Activated T-cell treated with anti-CD3 and anti-CD28 coated beads for 4 hours (primary cell): ENCODE data around the gene ADGRA3.

ENCODE experiments used
- DNase-seq: peaks from one replicate; pipeline ENCODE4 v3.0.0-alpha.2; 2020

The ADGRA3 gene

DNA sequence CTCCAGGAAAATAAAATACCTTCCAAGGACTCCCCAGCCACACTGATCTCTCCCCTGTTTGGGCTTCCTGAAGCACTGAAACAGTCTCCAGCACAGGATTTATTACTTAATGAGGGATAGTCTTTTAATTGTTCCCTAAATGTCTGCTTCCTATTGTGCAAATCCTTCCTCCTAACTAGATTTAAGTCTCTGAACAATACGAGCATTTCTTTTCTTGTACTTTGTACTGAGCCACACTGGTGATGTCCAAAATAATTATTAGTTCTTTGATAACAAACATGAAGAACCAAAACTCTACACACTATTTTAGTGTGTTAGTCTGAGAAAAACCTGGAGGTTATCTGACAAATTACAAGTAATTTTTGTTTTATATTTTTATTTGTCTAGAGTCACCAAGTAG lies 5.1 kb downstream of the ADGRA3 start:
- no peak for DNase-seq

DNA sequence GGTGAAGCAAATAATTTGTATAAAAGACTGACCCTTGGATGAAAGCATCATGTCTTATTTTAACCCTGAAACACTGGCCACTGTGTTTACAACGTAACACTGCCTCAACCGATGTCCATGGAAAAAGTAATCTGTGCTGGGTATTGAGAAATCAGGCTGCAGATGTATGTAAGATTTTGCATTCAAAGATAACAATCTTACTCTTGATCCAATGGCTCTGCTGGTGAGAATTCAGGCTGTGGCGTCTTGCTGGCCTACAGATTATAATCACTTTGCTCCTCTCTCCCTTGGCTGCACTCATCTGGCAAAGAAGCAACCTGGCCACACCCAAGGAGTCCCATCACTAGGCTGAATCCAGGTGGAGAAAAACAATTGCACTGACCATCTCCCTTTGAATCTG lies 7.5 kb downstream of the ADGRA3 start:
- no peak for DNase-seq

DNA sequence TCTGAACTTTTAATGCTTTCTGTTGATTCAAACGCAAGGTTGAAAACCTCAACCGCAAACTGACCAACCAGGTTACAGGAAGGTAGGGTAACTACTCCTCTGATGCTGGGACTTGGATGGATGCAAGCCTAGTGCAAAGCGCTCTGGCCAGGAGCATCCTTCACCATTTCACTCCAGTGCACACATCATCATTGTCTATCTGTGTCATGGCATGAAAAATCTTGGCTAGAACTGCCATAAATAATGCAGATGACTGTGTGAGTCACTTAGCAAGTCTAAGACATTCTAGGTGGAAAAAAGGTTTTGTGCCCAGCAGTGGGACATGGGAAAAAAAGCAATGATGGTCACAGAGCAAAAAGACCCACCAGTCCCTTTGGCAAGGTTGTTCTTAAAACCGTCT lies 10.9 kb downstream of the ADGRA3 start:
- DNase-seq = no peak

DNA sequence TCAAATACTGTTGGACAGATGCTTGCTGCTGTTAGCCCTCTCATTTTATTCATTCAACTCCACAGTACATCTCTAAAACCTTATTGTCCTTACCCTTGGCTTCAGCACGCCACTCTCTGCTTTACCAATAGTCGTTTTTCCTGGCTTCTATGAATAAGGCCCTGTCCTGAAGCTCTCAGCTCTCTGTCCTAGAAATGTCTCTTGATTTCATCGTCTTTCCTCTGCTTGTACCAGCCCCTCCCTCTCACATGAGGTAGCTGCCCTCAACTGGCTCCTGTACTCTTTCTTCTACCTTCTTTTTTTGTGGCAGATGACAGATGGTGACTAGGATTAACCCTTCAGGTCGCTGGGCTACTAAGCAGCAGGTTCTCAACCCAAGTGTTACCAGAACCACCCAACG lies 11.4 kb downstream of the ADGRA3 start:
- no peak for DNase-seq

DNA sequence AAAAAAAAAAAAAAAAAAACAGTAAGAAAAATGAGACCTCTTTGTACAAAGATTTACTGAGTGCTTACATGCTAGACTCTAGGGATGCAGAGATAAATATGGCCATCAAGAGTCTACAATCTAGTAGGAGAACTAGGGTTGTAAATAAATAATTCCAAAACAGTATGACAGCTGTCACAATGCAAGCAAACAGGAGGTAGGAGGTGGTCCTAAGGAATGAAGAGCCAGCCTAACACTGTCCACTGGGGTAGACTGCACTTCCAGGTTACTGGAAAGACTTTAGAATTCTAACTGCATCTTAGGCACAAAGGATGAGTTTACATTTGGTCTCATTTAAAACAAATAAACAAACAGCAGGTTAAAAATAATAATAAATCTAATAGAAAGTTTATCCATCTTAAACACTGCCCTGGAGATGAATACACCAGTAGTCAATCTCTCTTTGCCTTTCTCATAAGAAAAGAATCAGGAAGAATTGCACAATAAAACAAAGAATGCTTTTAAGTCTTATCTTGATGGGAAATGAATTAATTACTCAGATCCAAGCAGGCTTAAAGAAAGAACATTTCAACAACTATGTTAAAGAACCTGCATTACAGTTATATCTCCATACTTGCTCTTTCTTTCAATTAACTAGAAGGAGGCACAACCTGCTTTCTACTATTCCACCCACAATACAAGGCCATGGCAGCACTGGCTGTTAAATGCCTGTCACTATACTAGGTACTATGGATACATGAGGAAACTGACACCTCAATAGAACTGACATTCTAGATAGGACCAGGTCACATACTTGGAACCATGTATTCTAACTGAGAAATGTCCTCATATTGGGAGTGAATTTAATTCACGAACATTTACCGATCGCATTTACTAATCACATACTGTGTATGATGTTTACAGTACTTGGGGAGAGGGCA lies 12.7 kb downstream of the ADGRA3 start:
- DNase-seq = no peak

DNA sequence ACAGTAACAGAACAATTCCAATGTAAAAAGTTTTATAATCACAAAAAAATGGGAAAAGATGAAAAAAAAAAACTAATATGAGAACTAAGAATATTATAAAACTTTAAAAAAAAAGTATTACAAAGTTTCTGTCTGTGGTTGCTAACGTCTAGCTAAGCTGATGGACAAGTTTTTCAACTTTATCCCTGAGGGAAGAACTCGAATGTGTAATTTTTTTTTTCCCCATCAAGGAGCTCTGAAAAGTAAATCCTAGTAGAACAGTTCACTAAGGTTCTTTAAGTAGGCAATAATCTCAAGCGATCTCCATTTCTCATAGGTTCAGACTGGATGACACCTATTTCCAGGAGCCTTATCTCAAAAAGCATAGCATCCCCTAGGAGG lies 14.2 kb downstream of the ADGRA3 start:
- no peak for DNase-seq

DNA sequence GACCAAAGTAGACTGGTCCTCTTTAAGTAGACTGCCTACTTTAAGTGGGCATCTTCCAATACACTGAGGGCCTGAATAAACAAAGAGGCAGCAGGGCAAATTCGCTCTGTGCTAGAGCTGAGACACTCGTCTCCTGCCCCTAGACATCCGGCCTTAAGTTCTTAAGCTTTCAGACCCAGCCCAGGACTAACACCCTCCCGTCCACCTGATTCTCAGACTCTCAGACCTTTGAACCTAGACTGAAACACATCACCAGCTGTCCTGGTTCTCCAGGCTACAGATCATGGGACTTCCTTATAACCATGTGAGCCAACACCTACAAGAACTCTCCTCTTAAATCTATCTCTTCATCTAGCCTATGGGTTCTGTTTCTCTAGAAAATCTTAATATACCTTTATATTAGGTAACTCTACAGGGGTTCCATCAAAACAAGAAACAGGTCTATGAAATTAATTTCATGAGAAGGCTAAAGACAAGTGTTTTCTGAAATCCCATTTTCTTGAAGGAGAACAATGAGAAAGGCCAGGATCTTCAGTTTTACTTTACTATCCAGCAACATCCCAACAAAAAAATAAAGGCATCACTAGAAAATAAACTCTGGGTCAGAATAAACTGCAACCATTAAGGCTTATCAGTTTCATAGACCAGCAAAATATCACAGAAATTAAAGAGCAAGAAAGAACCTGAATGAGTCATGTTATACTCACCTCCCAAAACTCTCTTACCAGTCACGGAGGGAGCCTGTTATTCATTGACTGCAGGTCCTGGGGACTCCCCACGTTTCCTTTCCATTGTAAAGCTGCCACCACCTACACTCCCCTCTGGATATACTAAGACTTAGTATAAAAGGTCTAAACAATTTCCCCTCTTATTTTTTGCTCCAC lies 14.8 kb downstream of the ADGRA3 start:
- no peak for DNase-seq

DNA sequence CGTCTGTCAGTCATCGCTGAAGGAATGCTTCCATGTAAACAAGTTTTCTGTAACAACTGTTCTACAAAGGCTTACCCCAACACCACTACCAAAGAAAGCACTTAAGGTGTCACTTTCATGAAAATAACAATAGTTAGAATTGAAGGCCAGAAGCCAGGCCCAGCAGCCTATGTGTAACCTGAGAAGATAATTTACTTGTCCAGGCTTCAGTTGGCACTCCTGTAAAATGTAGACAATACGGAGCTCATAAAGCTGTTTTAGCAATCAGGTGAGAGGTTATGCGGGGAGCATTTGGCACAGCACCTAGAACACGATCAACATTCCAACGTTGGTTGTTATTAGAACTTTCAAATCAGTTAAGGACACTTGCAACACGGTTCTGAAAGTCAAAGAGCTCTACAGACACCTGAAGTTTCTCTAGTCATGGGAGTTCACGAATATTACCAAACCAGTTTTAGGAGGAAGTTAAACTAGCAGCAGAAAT lies 15.7 kb downstream of the ADGRA3 start:
- no peak for DNase-seq

DNA sequence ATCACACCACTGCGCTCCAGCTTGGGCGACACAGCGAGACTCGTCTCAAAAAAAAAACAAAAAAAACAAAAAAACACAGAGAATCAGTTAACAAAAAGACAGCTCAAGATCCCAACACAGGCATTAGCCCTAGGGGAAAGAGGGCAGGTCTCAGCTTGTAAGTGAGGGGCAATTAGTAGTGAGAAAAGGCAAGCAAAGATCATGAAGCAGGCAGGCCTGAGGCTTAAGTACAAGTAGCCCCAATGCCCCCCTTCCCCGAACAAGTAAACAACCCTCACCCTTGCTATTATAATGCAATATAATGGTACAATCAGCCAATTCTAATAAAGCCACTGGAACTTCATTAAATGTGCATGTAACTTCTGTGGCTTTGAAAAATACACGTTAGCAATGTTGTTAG lies 17.0 kb downstream of the ADGRA3 start:
- no peak for DNase-seq

DNA sequence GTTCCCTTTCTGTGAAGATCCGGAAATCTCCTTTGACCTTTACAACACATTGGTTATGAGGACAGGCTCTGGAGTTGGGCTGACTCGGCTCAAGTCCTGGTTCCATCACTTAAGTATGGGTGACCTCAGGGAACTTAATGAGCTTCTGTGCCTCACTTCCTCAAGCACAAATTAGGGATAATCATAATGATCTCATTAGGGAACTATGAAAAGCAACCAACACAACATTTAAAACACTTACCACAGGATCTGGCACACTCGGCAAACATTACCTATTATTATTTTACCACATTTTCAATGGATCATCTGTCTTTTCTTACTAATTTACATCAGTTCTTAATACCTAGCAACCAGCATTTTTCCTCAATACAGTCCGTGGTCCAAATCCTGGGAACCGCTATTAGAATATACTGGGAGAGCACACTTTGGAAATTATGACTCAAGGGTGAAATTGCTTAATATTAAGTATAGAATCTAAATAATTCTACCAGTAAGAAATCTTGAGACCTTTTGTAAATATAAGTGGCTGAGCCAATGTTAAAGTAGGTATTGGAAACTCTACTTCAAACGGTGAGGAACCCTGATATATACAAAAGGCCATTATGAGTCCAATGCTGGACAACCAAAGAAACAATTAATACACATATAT lies 19.6 kb downstream of the ADGRA3 start:
- no peak for DNase-seq

DNA sequence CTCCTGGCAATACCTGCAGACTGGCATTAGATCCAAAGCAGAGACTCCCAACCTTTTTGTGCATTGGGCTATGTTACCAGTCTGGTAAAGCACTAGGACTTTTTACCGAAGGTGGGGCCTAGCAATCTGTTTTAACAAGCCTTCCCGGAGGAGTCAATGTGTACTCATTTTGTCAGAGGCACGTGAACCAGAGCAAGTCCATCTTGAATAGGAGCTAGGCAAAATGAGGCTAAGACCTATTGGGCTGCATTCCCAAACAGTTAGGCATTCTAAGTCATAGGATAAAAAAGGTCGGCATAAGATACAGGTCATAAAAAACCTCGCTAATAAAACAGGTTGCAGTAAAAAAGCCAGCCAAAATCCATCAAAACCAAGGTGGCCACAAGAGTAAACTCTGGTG lies 22.3 kb downstream of the ADGRA3 start:
- no peak for DNase-seq

DNA sequence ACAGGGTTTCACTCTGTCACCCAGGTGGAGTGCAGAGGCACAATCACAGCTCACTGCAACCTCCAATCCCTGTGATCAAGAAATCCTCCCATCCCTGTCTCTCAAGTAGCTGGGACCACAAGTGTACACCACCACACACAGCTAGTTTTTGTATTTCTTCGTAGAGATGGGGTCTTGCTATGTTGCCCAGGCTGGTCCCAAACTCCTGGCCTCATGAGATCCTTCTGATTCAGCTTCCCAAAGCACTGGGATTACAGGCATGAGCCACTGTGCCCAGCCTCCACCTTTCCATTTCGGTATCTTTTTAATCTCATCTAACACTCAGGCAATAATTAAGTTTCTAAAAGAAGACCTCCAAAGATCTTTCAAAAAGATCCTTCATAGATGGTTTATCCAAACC lies 22.9 kb downstream of the ADGRA3 start:
- no peak for DNase-seq

DNA sequence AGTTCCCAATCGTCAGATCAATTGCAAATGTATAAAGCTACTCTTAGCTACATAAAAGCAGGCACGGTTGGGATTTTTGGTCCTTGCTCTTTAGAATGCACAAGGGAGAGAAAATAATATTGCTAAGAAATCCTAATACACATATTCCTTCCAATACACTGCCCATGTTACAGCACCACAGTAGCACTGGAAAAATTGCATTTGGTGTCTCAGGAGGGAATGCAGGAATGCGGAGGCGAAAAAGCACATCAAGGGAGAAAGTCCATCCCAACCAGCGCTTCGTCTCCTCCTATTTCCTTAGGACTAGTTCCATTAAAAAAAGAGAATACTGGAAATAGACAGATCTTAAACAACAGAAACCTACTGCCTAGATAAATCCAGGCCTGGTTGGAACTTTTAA lies 23.9 kb downstream of the ADGRA3 start:
- no peak for DNase-seq

DNA sequence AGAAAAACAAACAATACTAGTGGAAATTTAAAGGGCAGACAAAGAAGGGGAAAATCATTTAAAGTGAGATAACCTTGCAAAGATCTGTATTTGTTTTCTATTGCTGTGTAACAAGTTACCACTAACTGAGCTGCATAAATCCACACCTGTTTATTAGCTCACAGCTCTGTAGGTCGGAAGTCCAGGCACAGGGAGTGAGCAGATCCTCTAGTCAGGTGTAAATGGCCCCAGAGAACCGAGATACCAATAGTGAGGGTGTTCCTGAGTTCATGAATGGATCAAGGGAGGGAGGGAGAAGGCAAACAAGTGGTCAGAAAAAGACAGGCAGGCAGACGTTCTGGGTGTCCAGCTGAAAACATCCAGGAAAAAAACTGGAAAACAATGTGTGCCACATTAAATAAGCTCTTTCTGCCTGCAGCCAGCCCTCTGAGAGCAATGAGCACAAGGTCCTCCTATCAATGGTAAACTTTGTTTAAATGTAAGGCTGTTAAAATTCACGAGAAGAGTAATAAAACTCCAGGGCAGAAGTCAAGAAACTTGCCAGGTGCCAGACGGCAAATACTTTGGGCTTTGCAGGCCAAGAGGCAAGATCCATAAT lies 25.0 kb downstream of the ADGRA3 start:
- DNase-seq = no peak

DNA sequence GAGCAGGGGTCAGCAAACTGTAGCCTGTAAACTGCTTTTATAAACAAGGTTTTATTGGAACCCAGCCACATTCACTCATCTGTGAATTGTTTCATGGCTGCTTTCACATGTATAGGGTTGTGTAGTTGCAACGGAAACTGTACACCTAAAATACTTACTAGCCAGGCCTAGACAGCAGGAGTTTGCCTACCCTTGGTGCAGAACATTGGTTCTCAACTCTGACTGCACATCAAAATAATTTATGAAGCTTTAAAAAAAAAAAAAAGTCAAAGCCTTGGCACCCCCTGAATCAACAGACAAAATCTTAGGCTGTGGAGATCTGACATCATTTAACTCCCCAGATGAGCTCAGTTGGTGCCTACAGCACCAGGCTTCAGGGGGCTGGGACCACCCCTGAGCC lies 27.8 kb downstream of the ADGRA3 start:
- DNase-seq = no peak

DNA sequence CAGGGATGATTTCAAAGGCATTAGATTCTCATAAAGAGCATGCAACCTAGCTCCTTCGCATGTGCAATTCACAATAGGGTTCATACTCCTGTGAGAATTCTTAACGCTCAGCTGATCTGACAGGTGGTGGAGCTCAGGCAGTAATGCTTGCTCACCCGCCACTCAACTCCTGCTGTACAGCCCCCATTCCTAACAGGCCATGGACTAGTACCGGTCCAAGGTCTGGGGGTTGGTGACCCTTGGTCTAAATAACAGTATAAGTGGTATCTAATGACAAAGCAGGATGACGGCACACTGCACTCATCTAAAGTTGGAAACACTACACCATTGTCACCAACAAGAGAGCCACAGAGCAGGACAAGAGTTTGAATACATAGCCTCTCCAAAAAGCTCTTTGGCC lies 28.5 kb downstream of the ADGRA3 start:
- DNase-seq = no peak

DNA sequence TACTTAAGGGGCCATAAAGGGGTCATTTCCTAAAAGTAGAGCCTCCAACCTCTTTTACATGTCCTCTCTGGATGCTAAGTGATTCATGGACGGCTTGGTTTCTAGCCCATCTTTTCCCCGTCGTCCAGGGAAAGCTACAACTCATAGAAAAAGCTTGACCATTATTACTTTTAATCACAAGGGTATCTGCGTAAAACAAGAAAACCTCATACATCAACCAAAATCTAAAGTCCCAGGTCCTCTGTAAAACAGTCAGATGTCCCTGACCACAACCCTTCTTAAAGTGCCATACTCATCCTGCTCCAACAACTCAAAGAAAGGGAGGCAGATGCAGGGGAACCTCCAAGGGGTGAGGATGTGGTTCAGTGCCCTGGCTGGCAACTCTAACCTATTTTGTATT lies 29.6 kb downstream of the ADGRA3 start:
- DNase-seq = no peak

DNA sequence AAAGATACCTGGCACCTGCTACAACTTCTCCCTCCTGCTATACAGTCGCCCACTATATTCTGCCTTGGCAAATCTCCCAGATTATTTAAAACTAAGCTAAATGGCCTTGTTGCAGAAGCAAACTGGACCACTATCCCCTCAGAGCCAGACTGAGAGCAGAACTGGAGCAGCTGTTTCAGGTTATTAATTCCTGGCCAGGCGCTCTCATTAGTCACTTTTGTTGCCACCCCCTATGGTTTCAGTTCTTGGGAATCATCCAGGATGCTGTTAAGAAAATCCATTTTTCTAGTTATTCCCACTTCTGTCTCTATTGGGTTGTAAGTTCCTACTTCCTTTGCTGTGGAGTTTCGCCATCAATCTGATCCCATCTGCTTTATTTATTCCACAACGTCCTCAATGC lies 30.1 kb downstream of the ADGRA3 start:
- DNase-seq = no peak

DNA sequence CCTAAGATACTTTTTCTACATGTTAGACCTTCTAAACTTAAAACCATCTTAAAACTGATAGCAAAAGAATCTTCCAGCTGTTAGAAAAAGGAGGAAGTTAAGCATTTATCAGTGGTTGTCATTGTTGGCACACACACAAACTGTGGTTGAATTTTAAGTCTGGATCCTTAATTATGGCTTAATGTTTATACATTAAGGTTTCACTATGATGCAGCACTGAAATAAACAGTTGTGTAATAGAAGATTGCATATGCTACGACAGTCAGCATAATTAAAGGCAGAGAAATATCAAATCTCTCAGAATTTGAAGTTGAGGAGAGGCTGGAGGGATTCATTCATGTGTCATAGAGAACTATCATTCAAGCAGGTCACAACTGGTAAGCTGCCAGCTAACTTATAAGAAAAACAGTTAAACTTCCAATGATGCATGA lies 32.3 kb downstream of the ADGRA3 start:
- no peak for DNase-seq

DNA sequence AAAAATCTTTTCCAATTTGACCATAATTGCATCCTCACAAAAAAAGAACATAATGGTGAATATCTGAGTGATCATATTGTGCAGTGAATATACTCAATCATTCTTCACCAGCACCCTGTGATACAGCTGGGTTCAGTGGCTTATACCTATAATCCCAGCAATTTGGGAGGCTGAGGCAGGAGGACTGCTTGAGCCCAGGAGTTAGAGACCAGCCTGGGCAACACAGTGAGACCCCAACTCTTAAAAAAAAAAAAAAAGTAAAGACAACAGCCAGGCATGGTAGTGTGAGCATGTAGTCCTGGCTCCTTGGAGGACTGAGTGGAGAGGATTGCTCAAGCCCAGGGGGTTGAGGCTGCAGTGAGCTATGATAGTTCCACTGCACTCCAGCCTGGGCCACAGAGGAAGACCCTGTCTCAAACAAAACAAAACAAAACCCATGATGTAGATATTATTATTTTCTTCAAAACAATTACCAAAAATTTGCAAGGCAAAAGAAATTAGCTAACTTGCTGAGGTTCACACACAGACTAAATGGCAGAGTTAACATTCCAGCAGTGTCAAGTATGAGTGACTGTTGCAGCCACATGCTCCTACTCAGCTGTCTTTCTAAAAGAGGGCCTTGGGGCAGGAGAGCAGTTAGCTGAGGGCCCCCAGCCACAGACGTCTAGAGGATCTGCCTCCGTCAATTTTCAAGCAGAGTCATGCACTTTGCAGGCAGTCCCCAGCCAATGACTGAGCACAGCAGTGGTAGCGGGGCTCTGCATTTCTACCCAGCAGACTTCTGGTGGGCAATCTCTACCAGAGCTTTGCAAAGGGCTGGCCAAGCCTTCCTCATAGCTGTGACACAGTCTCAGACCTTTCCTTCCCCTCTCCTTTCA lies 33.4 kb downstream of the ADGRA3 start:
- DNase-seq = no peak

DNA sequence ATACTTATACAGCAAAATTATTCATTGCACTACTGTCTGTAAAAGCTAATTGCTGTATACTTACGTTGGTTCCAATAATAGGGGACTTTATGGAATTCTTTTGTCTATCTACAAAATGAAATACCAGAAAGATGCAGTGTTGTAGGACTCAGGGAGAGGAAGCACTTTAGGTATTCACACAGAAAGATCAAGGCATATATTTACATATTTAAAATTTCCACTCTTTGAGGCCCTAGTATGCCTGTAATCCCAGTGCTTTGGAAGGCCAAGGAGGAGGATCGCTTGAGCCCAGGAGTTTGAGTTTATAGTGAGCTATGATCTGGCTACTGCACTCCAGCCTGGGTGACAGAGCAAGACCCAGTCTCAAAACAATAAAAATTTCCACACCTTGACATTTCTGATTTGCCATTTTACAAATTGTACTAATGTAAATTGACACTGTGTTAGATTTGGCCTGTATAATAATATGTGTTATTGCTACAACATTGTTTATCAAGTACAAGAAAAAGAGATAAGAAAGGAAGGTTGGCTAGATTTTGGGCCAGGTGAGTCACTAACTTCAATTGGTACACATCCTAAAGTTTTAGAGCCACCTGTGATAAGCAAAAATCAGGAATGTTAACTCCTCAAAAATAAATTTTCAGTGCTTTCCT lies 35.1 kb downstream of the ADGRA3 start:
- DNase-seq = no peak
